SK-N-SH (cell line): ENCODE results near the gene SPOCK3. TPM values are rescaled to one million over a fixed set of nuclear protein-coding genes. Genes with fewer than 3 reads are reported as not detected.

ENCODE experiments used
- CTCF ChIA-PET: fragments of 300-600, 350-600 bp; formaldehyde crosslinking; extraction: SDS; loops from one replicate; lab custom pipeline; 2021; lab: Yijun Ruan, JAX
- POLR2A ChIA-PET: fragments of 350-600 bp; sonication (Branson Sonifier 250); formaldehyde crosslinking; extraction: SDS; loops from one replicate; lab custom pipeline; 2020; ENCODE audit warnings: antibody characterized with exemption, inconsistent platforms; lab: Yijun Ruan, JAX
- DNase-seq: peaks from one replicate; pipeline ENCODE4 v3.0.0; 2012
- H2AFZ ChIP-seq: fragments of 200-600 bp; sonication (generic); 2 replicates; pipeline ENCODE4 v1.8.1; 2016; ENCODE audit warnings: antibody characterized with exemption, mild to moderate bottlenecking, low read depth
- H3F3A ChIP-seq: fragments of 200-600 bp; sonication (generic); replicated peaks from 2 replicates; pipeline ENCODE3; 2016; ENCODE audit warnings: antibody characterized with exemption, mild to moderate bottlenecking; ENCODE audit not compliant: insufficient read depth
- H3K27ac ChIP-seq, 2 experiments: fragments of 200-500 bp in 1 of 2; fragments of 200-600 bp in 1 of 2; sonication (Bioruptor generic) in 1 of 2; sonication (generic), shearing (Covaris generic) in 1 of 2; 2 replicates each; pipeline versions ENCODE4 v1.5.1 to v1.6.1; 2014 to 2016; ENCODE audit warnings: low read depth in 2 of 2, inconsistent platforms in 1 of 2, low read length in 1 of 2, mild to moderate bottlenecking in 1 of 2, mixed read lengths in 1 of 2
- H3K27me3 ChIP-seq: fragments of 200-600 bp; sonication (generic), shearing (Covaris generic); 2 replicates; pipeline ENCODE4 v1.6.1; 2016; ENCODE audit warnings: mixed run types; ENCODE audit not compliant: insufficient read depth
- H3K36me3 ChIP-seq, 2 experiments: fragments of 200-500 bp in 1 of 2; fragments of 200-600 bp in 1 of 2; sonication (Bioruptor generic) in 1 of 2; sonication (generic) in 1 of 2; replicated peaks in 1 of 2; 2 replicates each; pipeline versions ENCODE3 to v1.5.1; 2014 to 2016; ENCODE audit warnings: low read length in 1 of 2, mild to moderate bottlenecking in 1 of 2; ENCODE audit not compliant: insufficient read depth in 2 of 2, control insufficient read depth in 1 of 2
- H3K4me1 ChIP-seq, 2 experiments: fragments of 200-500 bp in 1 of 2; fragments of 200-600 bp in 1 of 2; sonication (Bioruptor generic) in 1 of 2; sonication (generic), shearing (Covaris generic) in 1 of 2; 2 replicates each; pipeline versions ENCODE4 v1.5.1 to v1.6.1; 2014 to 2016; ENCODE audit warnings: low read depth in 1 of 2, low read length in 1 of 2, mixed run types in 1 of 2; ENCODE audit not compliant: insufficient read depth in 2 of 2, control insufficient read depth in 1 of 2
- H3K4me2 ChIP-seq: fragments of 200-600 bp; sonication (generic), shearing (Covaris generic); 2 replicates; pipeline ENCODE4 v1.6.1; 2017; ENCODE audit warnings: mixed run types
- H3K4me3 ChIP-seq, 2 experiments: fragments of 200-500 bp in 1 of 2; fragments of 200-600 bp in 1 of 2; sonication (Bioruptor generic) in 1 of 2; sonication (generic), shearing (Covaris generic) in 1 of 2; 2 replicates each; pipeline versions ENCODE4 v1.5.1 to v1.8.1; 2014 to 2016; ENCODE audit warnings: low read depth in 2 of 2, inconsistent platforms in 1 of 2, low read length in 1 of 2, mild to moderate bottlenecking in 1 of 2, mixed read lengths in 1 of 2, moderate library complexity in 1 of 2
- H3K79me2 ChIP-seq: fragments of 200-600 bp; sonication (generic); 2 replicates; pipeline ENCODE4 v1.8.1; 2017; ENCODE audit warnings: mild to moderate bottlenecking; ENCODE audit not compliant: insufficient read depth
- H3K9ac ChIP-seq: fragments of 200-600 bp; sonication (generic); 2 replicates; pipeline ENCODE4 v1.6.1; 2017; ENCODE audit warnings: mixed run types
- H3K9me2 ChIP-seq: fragments of 200-600 bp; sonication (generic); 2 replicates; pipeline ENCODE4 v1.6.1; 2017; ENCODE audit warnings: mixed run types
- H3K9me3 ChIP-seq: fragments of 200-600 bp; sonication (generic); 2 replicates; pipeline ENCODE4 v1.6.1; 2017; ENCODE audit warnings: mixed run types, mild to moderate bottlenecking, moderate library complexity
- H4K20me1 ChIP-seq: fragments of 200-600 bp; sonication (generic); 2 replicates; pipeline ENCODE4 v1.6.1; 2017; ENCODE audit warnings: mild to moderate bottlenecking, mixed run types; ENCODE audit not compliant: insufficient read depth
- CHD2 ChIP-seq: fragments of 150-350 bp; IDR thresholded peaks from 2 replicates; pipeline ENCODE4 v1.6.1; 2018; ENCODE audit warnings: low read length; ENCODE audit not compliant: partially characterized antibody
- CTCF ChIP-seq: fragments of 200-600 bp; sonication (generic); IDR thresholded peaks from 2 replicates; pipeline ENCODE4 v1.6.1; 2017; ENCODE audit warnings: antibody characterized with exemption, mild to moderate bottlenecking, moderate library complexity
- ELF1 ChIP-seq: IDR thresholded peaks from 2 replicates; pipeline ENCODE4 v1.4.0; 2012
- EP300 ChIP-seq, 2 experiments: IDR thresholded peaks; 2 replicates each; pipeline versions ENCODE4 v1.4.0 to v1.6.1; 2012; ENCODE audit warnings: borderline replicate concordance in 1 of 2, low read depth in 1 of 2, low read length in 1 of 2
- FOSL2 ChIP-seq: IDR thresholded peaks from 2 replicates; pipeline ENCODE4 v1.4.0; 2012; ENCODE audit warnings: low read depth, mild to moderate bottlenecking, moderate library complexity, borderline replicate concordance
- FOXM1 ChIP-seq: IDR thresholded peaks from 2 replicates; pipeline ENCODE4 v1.4.0; 2012; ENCODE audit warnings: low read depth, mild to moderate bottlenecking
- GABPA ChIP-seq: IDR thresholded peaks from 2 replicates; pipeline ENCODE4 v1.4.0; 2012; ENCODE audit warnings: low read depth, mild to moderate bottlenecking
- JUND ChIP-seq: IDR thresholded peaks from 2 replicates; pipeline ENCODE4 v1.4.0; 2012
- MXI1 ChIP-seq: IDR thresholded peaks from 2 replicates; pipeline ENCODE4 v1.6.1; 2012; ENCODE audit warnings: mild to moderate bottlenecking, low read depth, low read length, improper control_type of control experiment
- NFIC ChIP-seq: IDR thresholded peaks from 2 replicates; pipeline ENCODE4 v1.4.0; 2012; ENCODE audit warnings: borderline replicate concordance
- NRF1 ChIP-seq: IDR thresholded peaks from 2 replicates; pipeline ENCODE4 v1.6.1; 2012; ENCODE audit warnings: low read depth, mild to moderate bottlenecking, low read length
- RAD21 ChIP-seq: IDR thresholded peaks from 2 replicates; pipeline ENCODE4 v1.6.1; 2012; ENCODE audit warnings: mild to moderate bottlenecking, low read length
- RCOR1 ChIP-seq: fragments of 150-350 bp; IDR thresholded peaks from 2 replicates; pipeline ENCODE4 v1.6.1; 2017; ENCODE audit warnings: antibody characterized with exemption, low read length
- RFX5 ChIP-seq: IDR thresholded peaks from 2 replicates; pipeline ENCODE4 v1.6.1; 2012; ENCODE audit warnings: mild to moderate bottlenecking, improper control_type of control experiment, low read length
- SIN3A ChIP-seq: IDR thresholded peaks from 2 replicates; pipeline ENCODE4 v1.6.1; 2012; ENCODE audit warnings: low read depth, mild to moderate bottlenecking, low read length, moderate library complexity, borderline replicate concordance
- SMC3 ChIP-seq: IDR thresholded peaks from 2 replicates; pipeline ENCODE4 v1.6.1; 2012; ENCODE audit warnings: low read depth, low read length, improper control_type of control experiment
- TCF12 ChIP-seq: IDR thresholded peaks from 2 replicates; pipeline ENCODE4 v1.4.0; 2012
- TEAD4 ChIP-seq: IDR thresholded peaks from 2 replicates; pipeline ENCODE4 v1.4.0; 2012; ENCODE audit warnings: mild to moderate bottlenecking, borderline replicate concordance; ENCODE audit not compliant: insufficient read depth
- WGBS: methylation state at CpG from one replicate; pipeline ENCODE4 v1.1.6; 2017; ENCODE audit warnings: low lambda C conversion rate; 5-methylcytosine and 5-hydroxymethylcytosine counted together
- polyA plus RNA-seq, 3 experiments: library from polyadenylated mRNA; depleted of rRNA; stranded (reverse); fragments of >200 nt; gene quantifications; 2 replicates each; pipeline ENCODE4 v1.2.3, GENCODE V29; 2012
- TF ChIP-seq, protein P1 (sequence below): fragments of 150-350 bp; IDR thresholded peaks from 2 replicates; pipeline ENCODE4 v1.6.1; 2016; ENCODE audit warnings: mild to moderate bottlenecking, low read depth, low read length
- TF ChIP-seq, protein P2 (sequence below): fragments of 150-350 bp; IDR thresholded peaks from 2 replicates; pipeline ENCODE4 v1.6.1; 2017; ENCODE audit warnings: antibody characterized with exemption, low read length, low read depth, borderline replicate concordance

The SPOCK3 gene
- polyA plus RNA-seq, 1 of the 3 experiments (the other 2 are of a cell fraction): not detected

DNA sequence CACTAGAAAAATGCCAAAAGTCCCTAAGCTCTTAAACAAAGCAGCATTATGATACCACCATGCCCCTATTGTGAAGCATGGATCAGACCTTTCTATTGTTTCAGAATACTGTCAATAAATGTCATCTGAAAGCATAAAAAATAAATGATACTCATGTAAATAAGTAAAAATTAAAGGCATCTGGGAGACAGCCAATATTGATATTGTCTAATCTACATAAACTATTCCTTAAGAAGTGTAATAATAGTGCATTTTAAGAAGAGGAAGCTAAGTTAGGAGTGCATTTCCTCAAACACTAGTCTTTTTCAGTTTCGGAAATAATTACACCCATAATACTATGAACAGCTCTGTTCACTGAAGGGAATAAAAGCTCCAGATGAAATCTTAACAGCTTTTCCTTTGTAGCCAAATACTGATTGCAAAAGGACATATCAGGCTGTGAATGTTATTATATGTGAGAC lies 181.6 kb downstream of the SPOCK3 start:
- H3K79me2 ChIP-seq: no peaks in the 10 kb centered on the region
- no peaks in the 10 kb centered on the region for H3K36me3 ChIP-seq
- no peaks in the 10 kb centered on the region for H3K9me3 ChIP-seq
- TF ChIP-seq SIN3A (no peak), CTCF (no peak), TEAD4 (no peak), EP300 (IDR thresholded peaks at IDR 0.05; ENCODE audit: borderline replicate concordance in 1 of 2, low read depth in 1 of 2, low read length in 1 of 2) (no peak), RAD21 (no peak), GABPA (no peak), NFIC (no peak), RCOR1 (no peak), SMC3 (no peak), CHD2 (no peak), RFX5 (no peak), ELF1 (no peak), JUND (no peak), FOXM1 (no peak), MXI1 (no peak), NRF1 (no peak), TCF12 (no peak), FOSL2 (no peak)
- TF ChIP-seq, protein P1, sequence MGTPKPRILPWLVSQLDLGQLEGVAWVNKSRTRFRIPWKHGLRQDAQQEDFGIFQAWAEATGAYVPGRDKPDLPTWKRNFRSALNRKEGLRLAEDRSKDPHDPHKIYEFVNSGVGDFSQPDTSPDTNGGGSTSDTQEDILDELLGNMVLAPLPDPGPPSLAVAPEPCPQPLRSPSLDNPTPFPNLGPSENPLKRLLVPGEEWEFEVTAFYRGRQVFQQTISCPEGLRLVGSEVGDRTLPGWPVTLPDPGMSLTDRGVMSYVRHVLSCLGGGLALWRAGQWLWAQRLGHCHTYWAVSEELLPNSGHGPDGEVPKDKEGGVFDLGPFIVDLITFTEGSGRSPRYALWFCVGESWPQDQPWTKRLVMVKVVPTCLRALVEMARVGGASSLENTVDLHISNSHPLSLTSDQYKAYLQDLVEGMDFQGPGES: no peak
- TF ChIP-seq, protein P2, sequence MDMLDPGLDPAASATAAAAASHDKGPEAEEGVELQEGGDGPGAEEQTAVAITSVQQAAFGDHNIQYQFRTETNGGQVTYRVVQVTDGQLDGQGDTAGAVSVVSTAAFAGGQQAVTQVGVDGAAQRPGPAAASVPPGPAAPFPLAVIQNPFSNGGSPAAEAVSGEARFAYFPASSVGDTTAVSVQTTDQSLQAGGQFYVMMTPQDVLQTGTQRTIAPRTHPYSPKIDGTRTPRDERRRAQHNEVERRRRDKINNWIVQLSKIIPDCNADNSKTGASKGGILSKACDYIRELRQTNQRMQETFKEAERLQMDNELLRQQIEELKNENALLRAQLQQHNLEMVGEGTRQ: no peak
- H3K4me2 ChIP-seq: no peak overlapping the region
- 66% methylated on average over 1 of the region's 1 CpG for WGBS
- no peak overlapping the region for H3K4me3 ChIP-seq
- H3K27me3 ChIP-seq: no peaks in the 10 kb centered on the region
- H4K20me1 ChIP-seq: no peaks in the 10 kb centered on the region
- CTCF ChIA-PET: interaction anchor here (0.9 kb wide), 1 partner anchor 31 kb away, joined by 3 read pairs; no protein-coding TSS in a partner anchor
- H2AFZ ChIP-seq: no peak overlapping the region
- no peak for DNase-seq
- no peak overlapping the region for H3K9ac ChIP-seq
- no peaks in the 10 kb centered on the region for H3F3A ChIP-seq
- no peaks in the 10 kb centered on the region for H3K9me2 ChIP-seq
- H3K4me1 ChIP-seq: no peaks in the 10 kb centered on the region
- H3K27ac ChIP-seq: no peak overlapping the region
- POLR2A ChIA-PET: no interaction called here
